GM19463 (cell line): ENCODE results near the gene ADAMTS17.

Experiments used
- ATAC-seq: cut with Tn5 transposase; IDR thresholded peaks from one replicate; pipeline ENCODE4 v1.9.1; 2021; ENCODE audit warnings: mild to moderate bottlenecking, moderate library complexity; ENCODE audit not compliant: unreplicated experiment

Gene ADAMTS17, protein sequence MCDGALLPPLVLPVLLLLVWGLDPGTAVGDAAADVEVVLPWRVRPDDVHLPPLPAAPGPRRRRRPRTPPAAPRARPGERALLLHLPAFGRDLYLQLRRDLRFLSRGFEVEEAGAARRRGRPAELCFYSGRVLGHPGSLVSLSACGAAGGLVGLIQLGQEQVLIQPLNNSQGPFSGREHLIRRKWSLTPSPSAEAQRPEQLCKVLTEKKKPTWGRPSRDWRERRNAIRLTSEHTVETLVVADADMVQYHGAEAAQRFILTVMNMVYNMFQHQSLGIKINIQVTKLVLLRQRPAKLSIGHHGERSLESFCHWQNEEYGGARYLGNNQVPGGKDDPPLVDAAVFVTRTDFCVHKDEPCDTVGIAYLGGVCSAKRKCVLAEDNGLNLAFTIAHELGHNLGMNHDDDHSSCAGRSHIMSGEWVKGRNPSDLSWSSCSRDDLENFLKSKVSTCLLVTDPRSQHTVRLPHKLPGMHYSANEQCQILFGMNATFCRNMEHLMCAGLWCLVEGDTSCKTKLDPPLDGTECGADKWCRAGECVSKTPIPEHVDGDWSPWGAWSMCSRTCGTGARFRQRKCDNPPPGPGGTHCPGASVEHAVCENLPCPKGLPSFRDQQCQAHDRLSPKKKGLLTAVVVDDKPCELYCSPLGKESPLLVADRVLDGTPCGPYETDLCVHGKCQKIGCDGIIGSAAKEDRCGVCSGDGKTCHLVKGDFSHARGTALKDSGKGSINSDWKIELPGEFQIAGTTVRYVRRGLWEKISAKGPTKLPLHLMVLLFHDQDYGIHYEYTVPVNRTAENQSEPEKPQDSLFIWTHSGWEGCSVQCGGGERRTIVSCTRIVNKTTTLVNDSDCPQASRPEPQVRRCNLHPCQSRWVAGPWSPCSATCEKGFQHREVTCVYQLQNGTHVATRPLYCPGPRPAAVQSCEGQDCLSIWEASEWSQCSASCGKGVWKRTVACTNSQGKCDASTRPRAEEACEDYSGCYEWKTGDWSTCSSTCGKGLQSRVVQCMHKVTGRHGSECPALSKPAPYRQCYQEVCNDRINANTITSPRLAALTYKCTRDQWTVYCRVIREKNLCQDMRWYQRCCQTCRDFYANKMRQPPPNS

DNA sequence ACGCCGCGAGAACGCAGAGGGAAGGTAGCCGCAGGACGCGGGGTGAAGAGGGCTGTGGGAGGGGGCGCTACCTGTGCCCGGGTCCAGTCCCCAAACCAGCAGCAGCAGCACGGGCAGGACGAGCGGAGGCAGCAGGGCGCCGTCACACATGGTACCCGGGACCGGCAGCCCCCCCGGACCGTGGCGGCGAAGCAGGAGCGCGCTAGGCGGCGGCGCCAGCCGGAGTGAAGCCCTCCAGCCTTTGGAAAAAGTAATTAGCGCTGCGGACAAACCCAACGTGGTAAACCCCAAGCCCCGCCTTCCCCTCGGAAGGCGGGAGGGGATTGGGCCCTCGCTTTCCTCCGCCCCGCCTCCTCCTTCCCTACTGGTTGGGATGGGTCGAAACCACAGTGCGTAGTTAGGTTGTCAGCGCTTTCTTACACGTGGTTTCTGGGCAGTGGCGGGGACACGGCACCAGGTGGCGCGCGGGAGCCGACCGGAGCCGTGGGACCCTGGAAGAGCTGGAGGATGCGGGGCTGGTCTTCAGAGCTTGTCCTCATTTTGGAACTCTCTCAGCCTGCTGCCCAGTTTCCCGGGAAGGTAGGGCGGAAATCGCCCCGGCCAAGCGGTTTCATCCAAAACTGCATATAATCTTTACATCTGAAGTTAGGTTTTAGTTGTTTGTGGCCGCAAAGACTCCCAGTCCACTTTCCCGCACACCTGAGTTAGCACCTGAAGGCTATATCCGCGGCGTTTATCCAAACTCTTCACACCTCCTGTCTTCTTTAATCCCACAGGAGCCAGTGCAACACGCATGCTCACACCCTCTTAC lies at the start of gene ADAMTS17:
Gene ADAMTS17 (minus strand): TSS at position 226 of the 811 bp plus-strand sequence. CDS start 76 bp downstream, at position 150.
- ATAC-seq: peak; percentile 96

DNA sequence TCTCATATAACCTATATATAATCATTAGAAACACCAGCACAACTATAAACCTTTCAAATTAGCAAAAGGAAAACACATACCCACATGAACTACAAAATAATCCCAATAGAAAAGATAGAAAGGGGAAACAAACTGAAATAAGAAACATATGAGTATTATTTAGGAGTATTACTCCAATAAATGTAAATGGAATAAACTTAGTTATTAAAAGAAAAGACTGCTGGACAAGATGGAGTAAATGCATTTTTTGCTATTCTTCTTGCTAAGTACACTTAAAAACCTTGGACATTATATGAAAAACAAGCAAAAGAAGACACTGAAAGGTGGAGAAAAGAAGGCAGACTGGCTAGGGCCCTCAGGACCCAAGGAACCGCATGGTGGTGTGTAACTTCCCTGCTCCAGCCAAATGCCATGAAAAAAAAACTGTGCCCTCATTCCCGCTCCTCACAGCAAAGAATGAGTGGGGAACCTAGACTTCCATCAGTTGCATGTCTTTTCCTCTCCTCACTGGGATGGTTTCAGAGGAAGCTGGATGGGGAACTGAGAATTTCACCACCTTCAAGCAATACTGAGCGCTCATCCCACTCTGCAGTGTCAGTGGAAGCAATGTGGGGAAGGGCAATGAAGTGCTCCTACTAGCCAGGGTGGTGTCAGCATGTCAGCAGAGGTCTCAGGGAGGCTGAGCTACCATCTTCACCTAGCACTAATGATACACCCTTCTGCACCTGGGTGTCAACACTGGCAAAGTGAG lies 43.7 kb upstream of the ADAMTS17 start:
- no peak for ATAC-seq

DNA sequence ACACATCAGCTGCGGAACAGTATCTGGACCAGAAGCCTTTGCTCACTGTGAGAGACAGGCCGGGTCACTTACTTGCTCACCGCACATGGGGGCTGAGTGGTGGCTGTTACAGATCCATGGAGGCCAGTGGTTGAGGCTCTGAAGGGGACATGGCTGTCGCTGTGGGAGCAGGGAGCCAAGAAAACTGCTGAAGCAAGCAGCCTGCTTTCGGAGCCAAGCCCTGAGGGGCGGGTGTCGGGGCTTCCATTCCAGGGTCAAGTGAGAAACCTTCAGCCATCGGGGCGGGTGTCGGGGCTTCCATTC lies 42.3 kb upstream of the ADAMTS17 start:
- ATAC-seq: no peak

DNA sequence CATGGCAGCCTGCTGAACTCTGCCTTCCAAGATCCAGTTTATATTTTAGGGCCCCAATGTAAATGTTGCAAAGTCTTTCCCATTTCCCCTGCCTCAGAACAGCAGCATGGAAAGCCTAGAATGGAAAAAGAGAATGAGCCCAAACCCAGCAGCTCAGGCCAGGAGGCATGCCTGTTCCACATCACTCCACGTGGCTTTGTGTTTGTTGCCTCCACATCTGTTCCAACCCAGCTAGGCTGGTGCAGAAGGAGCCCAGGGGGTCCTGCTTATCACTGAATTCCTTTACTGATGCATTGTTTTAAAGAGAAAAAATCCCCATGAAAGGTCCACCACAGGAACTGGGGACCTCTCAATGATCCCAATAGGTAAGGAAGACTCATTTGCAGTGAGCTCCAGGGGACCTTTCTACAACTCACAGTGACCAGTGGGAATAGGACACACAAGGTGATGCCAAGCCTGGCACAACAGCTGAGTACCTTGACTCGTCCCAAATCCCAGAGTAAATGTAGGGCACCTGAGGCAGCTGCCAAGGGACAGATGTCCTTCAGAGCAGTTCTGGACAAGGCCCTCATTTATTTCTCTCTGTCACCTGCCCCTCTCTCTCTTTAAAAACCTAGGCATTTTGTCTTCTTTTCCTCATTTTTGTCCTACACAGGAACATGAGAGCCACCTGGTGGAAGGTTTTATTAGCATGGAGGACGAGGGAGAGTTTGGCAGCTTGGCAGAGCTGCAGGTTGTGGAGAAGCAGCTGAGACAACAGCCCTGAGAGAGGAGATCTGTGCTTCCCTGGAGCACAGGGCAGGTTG lies 41.7 kb upstream of the ADAMTS17 start:
- ATAC-seq: no peak

DNA sequence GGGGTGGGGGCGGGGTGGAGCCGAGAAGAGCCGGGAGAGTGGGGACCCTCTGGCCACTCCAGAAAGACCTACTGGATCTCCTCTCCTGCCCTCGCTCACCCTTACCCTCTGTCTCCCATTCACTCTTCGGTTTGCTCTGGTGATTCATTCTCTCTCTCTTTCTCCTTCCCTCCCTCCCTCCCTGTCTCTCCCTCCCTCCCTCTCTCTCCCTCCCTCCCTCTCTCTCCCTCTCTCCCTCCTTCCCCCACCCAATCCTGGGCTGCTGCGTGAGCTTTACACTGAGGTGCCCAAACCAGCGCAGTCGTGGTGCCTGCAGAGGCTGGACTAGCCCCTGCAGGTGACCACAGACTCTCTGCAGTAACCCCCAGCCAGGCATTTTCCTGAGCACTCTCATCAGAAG lies 32.2 kb upstream of the ADAMTS17 start:
- no peak for ATAC-seq

DNA sequence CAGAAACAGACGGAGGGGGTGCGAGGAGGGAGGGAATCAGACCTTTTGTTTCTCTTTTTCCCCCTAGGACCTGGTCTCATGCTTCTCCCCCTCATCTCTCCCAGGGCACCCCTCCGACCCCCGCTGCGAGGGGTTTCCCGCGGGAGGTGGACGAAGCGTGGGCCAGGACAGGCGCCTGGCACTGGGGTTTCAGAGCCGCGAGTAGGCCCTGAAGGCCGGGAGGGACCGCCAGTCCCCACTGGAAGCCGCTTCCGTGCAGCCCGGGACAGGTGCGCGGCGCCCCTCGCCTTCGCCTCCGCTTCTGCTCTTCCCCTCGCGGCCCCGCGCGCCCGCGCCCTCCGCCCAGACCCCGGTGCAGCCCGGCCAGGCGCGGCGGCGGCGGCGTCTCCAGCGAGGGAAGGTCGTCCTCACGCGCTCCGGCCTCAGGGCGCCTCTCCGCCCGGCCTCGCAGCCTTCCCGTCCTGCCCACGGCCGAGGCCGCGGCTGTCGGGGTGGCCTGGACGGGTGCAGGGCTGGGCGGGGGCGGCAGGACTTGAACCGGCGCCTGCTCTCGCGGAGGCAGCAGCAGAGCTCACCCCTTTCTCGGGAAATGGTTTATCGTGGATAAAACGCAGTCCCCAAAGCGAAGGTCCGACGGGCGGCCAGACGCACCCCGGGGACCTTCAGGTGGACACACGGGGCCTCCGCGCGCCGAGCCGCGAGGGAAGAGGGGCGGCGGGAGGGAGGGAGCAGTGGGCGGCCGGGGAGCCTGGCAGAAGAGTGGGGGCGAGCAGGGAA lies 31.5 kb upstream of the ADAMTS17 start:
- no peak for ATAC-seq

DNA sequence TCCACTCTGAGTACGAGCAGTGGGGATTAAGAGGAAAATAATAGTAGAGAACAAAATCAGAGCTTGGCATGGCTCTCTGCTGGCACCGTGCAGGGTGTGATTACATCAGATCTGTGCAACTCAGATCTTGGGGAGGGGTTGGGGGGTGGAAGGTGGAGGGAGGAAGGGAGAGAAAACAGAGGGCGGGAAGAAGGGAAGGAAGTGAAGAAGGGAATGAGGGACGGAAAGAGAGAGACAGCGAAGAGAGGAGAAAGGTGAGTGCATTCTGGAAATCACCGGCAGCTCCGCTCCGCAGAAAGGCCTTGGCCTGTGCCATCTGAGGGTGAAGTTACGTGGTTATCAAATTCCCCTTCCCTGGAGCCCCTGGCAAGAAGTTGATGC lies 31.0 kb upstream of the ADAMTS17 start:
- no peak for ATAC-seq

DNA sequence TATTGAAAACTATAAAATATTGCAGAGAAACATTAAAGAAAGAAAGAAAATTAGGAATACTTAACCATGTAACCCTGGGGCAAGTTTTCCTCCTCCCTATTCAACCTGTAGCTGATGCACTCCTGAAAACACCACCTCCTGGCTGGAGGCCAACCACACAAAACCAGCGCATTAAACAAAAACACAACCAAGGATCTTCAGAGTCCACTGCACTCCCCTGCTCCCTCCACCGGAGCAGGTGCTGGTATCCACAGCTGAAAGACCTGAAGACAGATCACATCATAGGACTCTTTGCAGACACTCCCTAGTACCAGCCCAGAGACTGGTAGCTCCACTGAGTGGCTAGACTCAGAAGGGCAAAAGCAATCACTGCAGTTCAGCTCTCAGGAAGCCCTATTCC lies 13.6 kb upstream of the ADAMTS17 start:
- no peak for ATAC-seq

DNA sequence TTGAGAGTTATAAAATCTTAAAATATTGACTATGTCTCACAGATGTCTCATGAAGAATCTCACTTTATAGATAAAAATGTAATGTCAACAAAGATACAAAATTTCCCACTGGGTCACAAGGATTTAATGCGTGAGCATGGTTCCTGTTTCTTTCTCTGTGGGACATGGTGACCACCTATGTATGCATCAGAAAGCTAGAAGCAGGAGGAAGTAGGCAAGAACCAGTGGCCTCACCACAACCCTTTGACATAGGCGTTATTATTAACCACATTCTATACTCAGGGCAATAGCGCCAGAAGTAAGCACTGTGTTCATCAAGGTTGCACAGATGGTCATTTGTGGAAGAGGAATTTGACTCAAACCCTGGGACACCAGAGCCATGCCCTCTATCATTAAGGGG lies 11.7 kb upstream of the ADAMTS17 start:
- ATAC-seq: no peak

DNA sequence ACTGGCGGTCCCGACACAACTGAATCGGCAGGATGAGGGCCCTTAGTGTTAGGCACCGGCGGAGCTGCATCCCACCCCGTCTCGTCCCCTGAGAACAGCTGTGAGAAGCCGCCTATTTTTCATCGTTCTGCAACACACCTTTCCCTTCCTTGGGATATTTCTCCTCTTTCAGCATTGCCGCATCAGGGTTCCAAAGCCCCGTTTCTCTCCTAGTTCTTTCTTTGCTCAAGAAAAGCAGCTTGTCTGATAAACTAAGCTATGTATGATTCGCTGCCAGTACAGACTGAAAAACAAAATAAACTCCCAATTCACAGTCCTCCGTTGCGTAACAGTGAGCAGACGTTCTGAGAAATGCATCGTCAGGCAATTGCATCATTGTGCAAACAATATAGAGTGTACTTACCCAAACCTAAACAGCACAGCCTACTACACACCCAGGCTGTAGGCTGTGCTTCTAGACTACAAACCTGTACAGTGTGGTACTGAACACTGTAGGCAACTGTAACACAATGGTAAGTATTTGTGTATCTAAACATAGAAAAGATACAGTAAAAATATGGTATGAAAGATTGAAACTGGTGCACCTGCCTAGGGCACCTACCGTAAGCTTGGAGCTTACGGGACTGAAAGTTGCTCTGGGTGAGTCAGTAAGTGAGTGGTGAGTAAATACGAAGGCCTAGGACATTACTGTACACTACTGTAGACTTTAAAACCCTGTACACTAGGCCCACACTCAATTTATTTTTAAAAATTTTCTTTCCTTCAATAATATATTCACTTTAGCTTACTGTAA lies 8.9 kb upstream of the ADAMTS17 start:
- no peak for ATAC-seq

DNA sequence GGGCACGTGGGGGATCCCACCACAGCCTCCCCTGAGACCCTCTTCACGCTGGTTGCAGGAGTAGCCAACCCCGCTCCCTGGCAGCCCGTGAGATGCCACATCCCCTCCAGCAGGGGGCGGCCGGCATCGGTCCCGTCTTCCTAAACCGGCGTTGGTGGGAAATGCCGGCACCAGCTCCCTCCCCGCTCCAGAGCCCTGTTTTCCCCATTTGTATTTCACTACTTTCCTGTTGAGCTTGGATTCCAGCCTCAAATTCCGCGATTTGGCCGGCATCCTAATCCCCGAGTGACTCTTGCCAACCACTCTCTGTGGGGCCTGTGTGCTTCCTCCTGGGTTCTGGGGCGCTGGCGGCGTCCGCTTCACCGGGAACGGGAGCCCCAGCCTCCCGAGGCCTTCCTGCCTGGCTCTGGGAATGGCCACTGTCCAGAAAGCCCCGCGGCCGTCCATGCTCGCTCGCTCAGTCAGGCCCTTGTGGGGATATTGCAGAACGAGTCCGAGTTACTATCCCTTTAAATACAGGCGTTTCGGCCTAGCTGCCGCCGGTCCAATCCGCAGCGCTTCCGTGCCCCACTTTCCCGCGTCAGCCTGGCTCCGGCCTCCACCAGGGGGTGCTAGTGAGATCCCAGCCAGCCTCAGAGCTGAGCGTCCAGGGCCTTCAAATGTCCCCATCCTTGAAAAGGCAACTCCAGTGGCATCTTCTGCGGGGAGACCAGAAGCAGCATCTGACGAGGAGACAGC lies 8.1 kb upstream of the ADAMTS17 start:
- peak; percentile 94 for ATAC-seq

DNA sequence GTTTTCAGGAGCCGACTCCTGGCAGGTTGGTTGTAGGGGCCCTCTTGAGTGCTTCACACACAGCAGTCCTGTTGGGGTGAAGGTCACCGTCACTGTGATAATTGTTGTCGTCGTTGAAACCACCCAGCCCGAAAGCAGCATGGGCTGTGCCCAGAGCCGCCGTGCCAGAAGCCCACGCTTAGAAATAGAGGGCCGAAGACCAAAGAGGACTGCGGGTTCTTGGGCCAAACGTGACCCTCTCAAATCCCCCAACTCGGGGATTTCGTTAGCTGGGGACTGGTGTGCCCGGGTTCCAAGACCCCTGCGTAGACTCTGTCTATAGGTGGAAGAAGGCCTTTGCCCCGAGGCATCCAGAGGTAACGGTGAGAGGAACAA lies 7.5 kb upstream of the ADAMTS17 start:
- ATAC-seq: no peak

DNA sequence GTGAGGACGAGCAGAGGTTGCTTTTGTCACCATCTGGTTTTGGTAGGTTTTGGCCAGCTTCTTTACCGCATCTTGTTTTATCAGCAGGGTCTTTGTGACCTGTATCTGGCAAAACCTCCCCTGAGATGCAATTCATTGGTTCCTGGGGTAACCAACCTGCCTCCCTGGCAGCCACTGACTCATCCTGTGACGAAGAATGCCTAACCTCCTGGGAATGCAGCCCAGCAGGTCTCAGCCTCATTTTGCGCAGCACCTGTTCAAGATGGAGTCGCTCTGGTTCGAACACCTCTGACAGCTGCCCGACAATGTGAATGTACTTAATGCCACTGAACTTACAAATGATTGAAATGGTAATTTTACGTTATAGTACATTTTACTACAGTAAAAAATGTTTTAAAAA lies 6.8 kb upstream of the ADAMTS17 start:
- ATAC-seq: no peak

DNA sequence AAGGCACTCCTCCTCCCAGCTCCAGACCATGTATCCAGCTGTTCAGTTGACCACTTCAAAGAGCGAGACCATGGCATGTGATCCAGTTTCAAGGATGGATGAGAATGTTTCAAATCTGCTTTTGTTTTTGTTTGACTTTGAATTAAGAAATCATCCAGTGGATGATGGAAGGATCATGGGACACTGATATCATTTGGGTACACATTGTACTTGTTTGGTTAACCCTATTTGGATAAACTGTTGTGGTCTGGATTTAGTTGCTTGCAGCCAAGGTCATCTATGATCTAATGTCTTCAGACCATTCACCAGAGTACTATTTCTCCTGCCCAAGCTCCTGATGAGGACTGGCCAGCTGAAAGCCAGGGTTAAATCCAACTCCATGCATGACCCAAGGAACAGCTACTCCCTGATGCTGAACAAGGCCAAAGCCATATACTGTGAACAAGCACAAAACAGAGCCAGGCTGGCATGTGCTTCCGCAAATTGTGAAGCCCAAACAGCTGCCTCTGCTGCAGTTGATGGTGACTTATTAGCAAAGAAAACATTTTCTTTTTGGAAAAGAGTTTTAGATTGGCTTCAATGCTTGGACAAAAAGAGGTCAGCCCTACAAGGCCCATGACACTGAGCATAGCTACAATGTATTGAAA lies 5.2 kb upstream of the ADAMTS17 start:
- no peak for ATAC-seq

DNA sequence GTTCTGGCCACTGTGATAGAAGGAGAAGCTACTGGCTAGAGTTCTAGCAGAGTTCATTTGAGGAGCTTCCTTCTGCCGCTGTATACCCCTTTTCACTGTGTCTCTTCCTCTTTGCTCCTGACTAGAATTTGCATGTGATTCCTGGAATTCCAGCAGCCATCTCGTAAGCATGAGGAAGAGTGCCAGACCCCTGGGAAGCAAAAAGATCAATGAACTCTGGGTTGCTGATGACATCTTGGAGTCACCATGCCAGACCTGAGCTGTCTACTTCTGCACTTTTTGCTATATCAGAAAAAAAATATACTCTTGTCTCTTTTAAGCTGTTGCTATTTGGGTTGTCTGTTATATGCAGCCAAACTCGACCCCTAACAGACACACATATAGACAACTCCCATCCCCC lies 3.7 kb upstream of the ADAMTS17 start:
- ATAC-seq: no peak

DNA sequence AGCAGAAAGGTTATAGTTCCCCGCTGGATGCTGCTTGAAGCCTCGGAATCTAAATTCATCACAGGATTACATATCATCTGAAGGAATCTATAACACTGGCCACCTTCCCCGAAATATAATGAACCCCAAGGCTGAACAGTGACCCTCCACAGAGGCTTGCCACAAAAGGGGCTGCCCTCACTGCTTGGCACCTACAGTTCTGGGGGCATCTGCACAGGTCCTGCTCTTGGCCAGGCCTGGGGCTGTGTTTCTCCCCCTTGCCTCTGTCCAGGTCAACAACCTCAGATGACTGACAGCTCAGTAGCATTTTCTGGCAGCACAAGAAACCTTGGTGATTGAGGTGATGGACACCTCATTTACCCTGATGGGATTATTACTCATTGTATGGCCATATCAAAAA lies 1.5 kb upstream of the ADAMTS17 start:
- ATAC-seq: no peak

DNA sequence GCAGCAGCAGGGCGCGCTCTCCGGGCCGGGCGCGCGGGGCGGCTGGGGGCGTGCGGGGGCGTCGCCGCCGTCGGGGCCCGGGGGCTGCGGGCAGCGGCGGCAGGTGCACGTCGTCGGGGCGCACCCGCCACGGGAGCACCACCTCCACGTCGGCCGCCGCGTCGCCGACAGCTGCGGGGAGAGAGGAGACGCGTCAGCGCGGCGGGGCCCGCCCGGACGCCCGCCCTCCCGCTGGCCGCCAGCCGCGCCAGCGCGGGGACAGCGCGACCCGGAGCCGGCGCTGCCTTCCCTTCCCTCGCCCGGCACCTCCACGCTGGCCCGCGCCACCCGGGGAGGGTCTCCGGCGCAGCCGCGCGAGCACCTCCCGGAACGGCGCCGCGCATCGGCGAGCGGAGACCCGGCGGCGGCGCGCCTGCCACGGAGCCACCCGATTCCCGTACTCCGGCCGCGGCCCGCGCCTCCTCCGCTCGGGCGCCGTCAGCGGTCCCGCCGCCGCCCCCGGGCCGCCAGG lies 481 bp downstream of the ADAMTS17 start:
- no peak for ATAC-seq
